HG03045 (cell line): ENCODE results near the gene MAVS.
A peak's percentile ranks its signal among the peaks of the same experiment; 100 is the strongest.
"Not testable (repeated sequence)": the region's sequence is repeated elsewhere in the genome, so short reads cannot be mapped to it uniquely, and the experiment has no call there.

Experiments used
- ATAC-seq: cut with Tn5 transposase; IDR thresholded peaks from one replicate; pipeline ENCODE4 v1.9.1; 2021; ENCODE audit warnings: mild to moderate bottlenecking, moderate library complexity; ENCODE audit not compliant: unreplicated experiment

The MAVS gene

GRCh38 chr20:3814928-3815495 is 31.6 kb upstream of the MAVS start:
- no peak for ATAC-seq

GRCh38 chr20:3815703-3816315 is 30.8 kb upstream of the MAVS start:
- ATAC-seq, result no peak

- ATAC-seq, result no peak
These were observed 28.2 kb upstream of the MAVS start for GRCh38 chr20:3818155-3819151.

DNA sequence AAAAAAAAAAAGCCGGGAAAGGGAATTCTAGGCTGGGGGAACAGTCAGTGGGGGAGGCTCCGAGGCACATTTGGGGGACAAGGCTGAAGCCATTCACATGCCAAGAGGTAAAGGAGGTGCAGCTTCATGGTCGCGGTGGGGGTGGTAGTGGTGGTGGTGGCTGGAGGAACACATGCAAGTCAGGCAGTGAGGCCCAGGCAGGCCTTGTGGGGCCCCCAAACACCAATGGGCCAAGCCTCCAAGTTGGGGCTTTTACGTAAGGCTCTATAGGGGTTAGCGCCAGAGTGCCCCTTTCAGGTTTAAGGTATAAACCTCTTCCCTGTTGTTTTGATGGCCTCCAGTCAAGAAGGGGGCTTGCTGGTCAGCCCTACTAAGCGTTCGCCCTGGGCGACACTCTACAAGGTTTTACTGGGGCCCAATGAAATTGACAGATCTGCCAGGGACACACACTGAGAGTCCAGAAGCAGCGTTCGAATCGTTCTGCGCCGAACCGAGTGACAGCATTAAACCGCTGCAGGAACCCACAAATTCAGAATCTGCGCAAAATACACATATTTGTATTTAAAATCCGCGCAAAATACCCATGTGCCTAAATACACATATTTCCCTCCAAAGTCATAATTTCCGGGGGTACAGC is 27.1 kb upstream of the MAVS start:
- no peak for ATAC-seq

- peak; percentile 80 for ATAC-seq
These were observed 26.4 kb upstream of the MAVS start, which contains the start of gene AP5S1 for GRCh38 chr20:3820048-3820900. Gene AP5S1, plus strand, starts transcription at chr20:3820547. Its CDS starts 1,571 bp downstream, at chr20:3822118.

- ATAC-seq, result no peak
These were observed 25.5 kb upstream of the MAVS start for GRCh38 chr20:3820901-3821727.

- no peak for ATAC-seq
These were observed 24.6 kb upstream of the MAVS start for GRCh38 chr20:3821996-3822395.

GRCh38 chr20:3823881-3824280 is 22.8 kb upstream of the MAVS start:
- ATAC-seq, result no peak

GRCh38 chr20:3825526-3825925 is 21.1 kb upstream of the MAVS start:
- ATAC-seq, result no peak

DNA sequence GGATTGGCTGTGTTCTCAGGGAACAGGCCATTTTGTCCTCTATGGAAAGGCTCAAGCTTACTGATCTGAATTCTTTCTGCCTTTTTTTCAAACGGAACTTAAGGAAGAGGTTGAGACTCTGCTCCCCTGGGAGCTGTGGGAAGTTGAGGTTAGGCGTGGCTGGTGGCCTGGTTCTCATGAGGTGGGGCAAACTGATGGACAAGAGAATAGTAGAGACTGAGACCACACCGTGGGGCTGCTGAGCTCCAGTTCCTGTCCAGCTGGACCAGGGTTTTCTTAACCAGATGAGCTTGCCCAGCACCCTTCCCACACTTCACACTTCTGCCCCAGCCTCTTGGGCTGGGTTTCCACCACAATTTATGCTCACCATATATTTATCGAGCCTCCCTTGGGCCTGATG is 20.2 kb upstream of the MAVS start:
- no peak for ATAC-seq

- ATAC-seq, result no peak
These were observed 17.8 kb upstream of the MAVS start for GRCh38 chr20:3828798-3829197.

- ATAC-seq, result not testable (repeated sequence)
These were observed 16.7 kb upstream of the MAVS start for GRCh38 chr20:3829891-3830290.

DNA sequence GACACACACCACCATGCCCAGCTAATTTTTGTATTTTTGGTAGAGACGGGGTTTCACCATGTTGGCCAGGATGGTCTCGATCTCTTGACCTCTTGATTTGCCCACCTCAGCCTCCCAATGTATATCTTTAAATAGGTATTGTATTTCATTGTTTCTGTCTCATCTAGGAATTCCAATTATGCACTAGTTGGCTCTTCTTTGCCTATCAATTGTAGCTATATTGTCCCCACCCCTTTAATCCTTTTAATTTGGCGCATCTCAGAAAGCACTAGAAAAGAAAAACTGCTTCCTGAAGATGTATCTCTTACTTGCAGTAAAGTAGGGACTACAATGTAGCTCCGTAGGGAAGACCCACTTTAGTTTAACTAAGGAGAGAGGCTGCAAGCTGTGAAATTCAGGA is 10.5 kb upstream of the MAVS start:
- no peak for ATAC-seq

GRCh38 chr20:3839328-3839727 is 7.3 kb upstream of the MAVS start:
- no peak for ATAC-seq

DNA sequence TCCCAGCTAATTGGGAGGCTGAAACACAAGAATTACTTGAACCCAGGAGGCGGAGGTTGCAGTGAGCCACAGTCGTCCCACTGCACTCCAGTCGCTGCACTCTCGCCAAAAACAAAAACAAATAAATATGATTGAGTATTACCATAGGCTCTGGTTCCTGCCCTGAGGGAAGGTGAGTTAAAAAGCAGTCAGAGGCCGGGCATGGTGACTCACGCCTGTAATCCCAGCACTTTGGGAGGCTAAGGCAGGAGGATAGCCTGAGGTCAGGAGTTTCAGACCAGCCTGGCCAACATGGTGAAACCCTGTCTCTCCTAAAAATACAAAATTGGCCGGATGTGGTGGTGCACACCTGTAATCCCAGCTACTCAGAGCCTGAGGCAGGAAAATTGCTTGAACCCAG is 6.4 kb upstream of the MAVS start:
- ATAC-seq, result not testable (repeated sequence)

GRCh38 chr20:3842348-3842930 is 4.2 kb upstream of the MAVS start:
- no peak for ATAC-seq

- no peak for ATAC-seq
These were observed 3.1 kb upstream of the MAVS start for GRCh38 chr20:3843490-3843889.

DNA sequence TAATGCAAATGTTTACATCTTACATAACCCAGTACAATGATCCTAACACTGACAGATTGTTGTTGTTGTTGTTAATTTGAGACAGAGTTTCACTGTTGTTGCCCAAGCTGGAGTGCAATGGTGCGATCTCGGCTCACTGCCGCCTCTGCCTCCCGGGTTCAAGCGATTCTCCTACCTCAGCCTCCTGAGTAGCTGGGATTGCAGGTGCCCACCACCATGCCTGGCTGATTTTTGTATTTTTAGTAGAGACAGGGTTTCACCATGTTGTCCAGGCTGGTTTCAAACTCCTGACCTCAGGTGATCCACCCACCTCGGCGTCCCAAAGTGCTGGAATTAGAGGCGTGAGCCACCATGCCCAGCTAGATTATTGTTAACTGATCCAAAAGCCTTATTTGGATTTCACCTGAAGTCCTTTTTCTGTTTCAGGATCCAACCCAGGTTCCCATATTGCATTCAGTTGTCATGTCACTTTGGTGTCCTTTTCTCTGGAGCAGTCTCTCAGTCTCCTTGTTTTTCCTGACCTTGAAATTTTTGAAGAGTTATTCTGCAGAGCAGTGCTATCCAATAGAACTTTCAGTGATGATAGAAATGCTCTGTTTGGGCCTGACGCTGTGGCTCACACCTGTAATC is 2.5 kb upstream of the MAVS start:
- ATAC-seq, result not testable (repeated sequence)

- no peak for ATAC-seq
These were observed 275 bp upstream of the MAVS start for GRCh38 chr20:3846378-3846739.
